Mesenchymal stem cell (in vitro differentiated cells and primary cell): Measurements from ENCODE around the gene KCNMB2.

Experiments used
- DNase-seq: peaks from one replicate; pipeline ENCODE4 v3.0.0-alpha.2; 2013
- H2AFZ ChIP-seq: one replicate; pipeline ENCODE4 v1.6.1; 2013; ENCODE audit warnings: low read depth, mild to moderate bottlenecking, control low read depth, inconsistent platforms, low read length, moderate library complexity
- H2AK5ac ChIP-seq: 2 replicates; pipeline ENCODE4 v1.6.1; 2013; ENCODE audit warnings: low read length, moderate library complexity, mild to moderate bottlenecking, inconsistent platforms; ENCODE audit not compliant: severe bottlenecking
- H2BK120ac ChIP-seq: one replicate; pipeline ENCODE4 v1.6.1; 2013; ENCODE audit warnings: low read depth, mild to moderate bottlenecking, inconsistent platforms, low read length, moderate library complexity
- H2BK12ac ChIP-seq, 2 experiments: one replicate each; pipeline ENCODE4 v1.6.1; 2013; ENCODE audit warnings: inconsistent platforms in 2 of 2, low read length in 2 of 2, mild to moderate bottlenecking in 2 of 2, moderate library complexity in 2 of 2, control low read depth in 1 of 2
- H2BK15ac ChIP-seq: one replicate; pipeline ENCODE4 v1.6.1; 2013; ENCODE audit warnings: mild to moderate bottlenecking, low read depth, inconsistent platforms; ENCODE audit not compliant: poor library complexity, severe bottlenecking
- H2BK5ac ChIP-seq: 2 replicates; pipeline ENCODE4 v1.6.1; 2013; ENCODE audit warnings: low read depth, mild to moderate bottlenecking, low read length, control low read depth, inconsistent platforms; ENCODE audit not compliant: poor library complexity, severe bottlenecking
- H3K14ac ChIP-seq, 2 experiments: one replicate each; pipeline ENCODE4 v1.6.1; 2013; ENCODE audit warnings: inconsistent platforms in 2 of 2, low read length in 2 of 2, control low read depth in 1 of 2, mild to moderate bottlenecking in 1 of 2, moderate library complexity in 1 of 2
- H3K18ac ChIP-seq, 2 experiments: one replicate each; pipeline ENCODE4 v1.6.1; 2013; ENCODE audit warnings: inconsistent platforms in 2 of 2, low read length in 2 of 2, control low read depth in 1 of 2, low read depth in 1 of 2, mild to moderate bottlenecking in 1 of 2
- H3K23ac ChIP-seq, 2 experiments: one replicate each; pipeline ENCODE4 v1.6.1; 2013; ENCODE audit warnings: inconsistent platforms in 2 of 2, low read length in 2 of 2, mild to moderate bottlenecking in 2 of 2, moderate library complexity in 2 of 2, control low read depth in 1 of 2
- H3K27ac ChIP-seq: 2 replicates; pipeline ENCODE4 v1.5.1; 2013; ENCODE audit warnings: mild to moderate bottlenecking, moderate library complexity, low read length, control low read depth, inconsistent platforms; ENCODE audit not compliant: poor library complexity, severe bottlenecking
- H3K27me3 ChIP-seq, 2 experiments: 2 replicates each; pipeline versions ENCODE4 v1.6.1 to v1.7.0; 2013; ENCODE audit warnings: low read length in 2 of 2, mild to moderate bottlenecking in 2 of 2, moderate library complexity in 2 of 2, control low read depth in 1 of 2, inconsistent platforms in 1 of 2; ENCODE audit not compliant: control insufficient read depth in 1 of 2, insufficient read depth in 1 of 2
- H3K36me3 ChIP-seq, 2 experiments: 2 replicates each; pipeline versions ENCODE4 v1.6.1 to v1.7.0; 2013; ENCODE audit warnings: low read length in 2 of 2, control low read depth in 1 of 2, inconsistent platforms in 1 of 2, low read depth in 1 of 2, mild to moderate bottlenecking in 1 of 2; ENCODE audit not compliant: insufficient read depth in 2 of 2, control insufficient read depth in 1 of 2
- H3K4ac ChIP-seq, 2 experiments: one replicate each; pipeline ENCODE4 v1.6.1; 2013; ENCODE audit warnings: inconsistent platforms in 2 of 2, low read length in 2 of 2, mild to moderate bottlenecking in 2 of 2, moderate library complexity in 2 of 2, control low read depth in 1 of 2, low read depth in 1 of 2
- H3K4me1 ChIP-seq: 2 replicates; pipeline ENCODE4 v1.6.1; 2013; ENCODE audit warnings: low read depth, low read length, control low read depth; ENCODE audit not compliant: control insufficient read depth, insufficient read depth
- H3K4me2 ChIP-seq: 2 replicates; pipeline ENCODE4 v1.6.1; 2013; ENCODE audit warnings: low read length, mild to moderate bottlenecking, inconsistent platforms; ENCODE audit not compliant: poor library complexity, severe bottlenecking
- H3K4me3 ChIP-seq, 2 experiments: 2 replicates each; pipeline versions ENCODE4 v1.5.1 to v1.7.0; 2013; ENCODE audit warnings: low read length in 2 of 2, mild to moderate bottlenecking in 2 of 2, control low read depth in 1 of 2, low read depth in 1 of 2; ENCODE audit not compliant: insufficient read depth in 1 of 2
- H3K79me1 ChIP-seq: replicated peaks from 2 replicates; pipeline ENCODE4 v1.6.1; 2013; ENCODE audit warnings: mild to moderate bottlenecking, control low read depth, low read length, inconsistent platforms; ENCODE audit not compliant: poor library complexity, severe bottlenecking
- H3K9ac ChIP-seq: 2 replicates; pipeline ENCODE4 v1.7.0; 2013; ENCODE audit warnings: mild to moderate bottlenecking, low read length, moderate library complexity
- H3K9me3 ChIP-seq: 2 replicates; pipeline ENCODE4 v1.7.0; 2013; ENCODE audit warnings: mild to moderate bottlenecking, low read length; ENCODE audit not compliant: control insufficient read depth
- H4K8ac ChIP-seq: one replicate; pipeline ENCODE4 v1.6.1; 2013; ENCODE audit warnings: inconsistent platforms, mild to moderate bottlenecking, low read length, moderate library complexity
- H4K91ac ChIP-seq: one replicate; pipeline ENCODE4 v1.6.1; 2013; ENCODE audit warnings: mild to moderate bottlenecking, low read length, inconsistent platforms
- WGBS: methylation state at CpG from one replicate; pipeline ENCODE4 v1.1.7; 2013; ENCODE audit warnings: mixed read lengths; 5-methylcytosine and 5-hydroxymethylcytosine counted together

The KCNMB2 gene

GRCh38 chr3:178676942-178677790, 140.9 kb downstream of the KCNMB2 start:
- no peak overlapping the region for H3K18ac ChIP-seq
- no peak overlapping the region for H2AK5ac ChIP-seq
- H2BK120ac ChIP-seq = no peak overlapping the region
- no peak overlapping the region for H2BK15ac ChIP-seq
- no peak overlapping the region for H3K23ac ChIP-seq
- H2BK12ac ChIP-seq = peak overlapping the region in 1 of 2 experiments; percentile 73
- WGBS = 85% methylated on average over 8 of the region's 9 CpGs
- no peaks in the 10 kb centered on the region for H3K9me3 ChIP-seq
- no peak overlapping the region for H3K9ac ChIP-seq
- H2BK5ac ChIP-seq = no peak overlapping the region
- H4K91ac ChIP-seq = no peak overlapping the region
- H3K4me3 ChIP-seq = no peak overlapping the region
- no peaks in the 10 kb centered on the region for H3K27me3 ChIP-seq
- no peak overlapping the region for H3K14ac ChIP-seq
- no peaks in the 10 kb centered on the region for H3K4me1 ChIP-seq
- no peak overlapping the region for H3K4me2 ChIP-seq
- no peak overlapping the region for H4K8ac ChIP-seq
- H3K27ac ChIP-seq = no peak overlapping the region
- H3K79me1 ChIP-seq = no peaks in the 10 kb centered on the region
- peak; percentile 0 for DNase-seq
- H2AFZ ChIP-seq = no peak overlapping the region
- H3K36me3 ChIP-seq = no peaks in the 10 kb centered on the region
- no peak overlapping the region for H3K4ac ChIP-seq

- Histone ChIP-seq H3K18ac (no peak overlapping the region), H3K79me1 (no peaks in the 10 kb centered on the region), H3K4me2 (no peak overlapping the region), H3K9ac (no peak overlapping the region), H2BK12ac (no peak overlapping the region), H3K9me3 (no peaks in the 10 kb centered on the region), H3K4me3 (no peak overlapping the region), H2BK120ac (no peak overlapping the region), H3K23ac (no peak overlapping the region), H3K4me1 (no peaks in the 10 kb centered on the region), H2AFZ (no peak overlapping the region), H2BK15ac (no peak overlapping the region), H3K4ac (no peak overlapping the region), H3K14ac (no peak overlapping the region), H2AK5ac (no peak overlapping the region), H4K8ac (no peak overlapping the region), H3K27ac (no peak overlapping the region), H3K27me3 (no peaks in the 10 kb centered on the region), H3K36me3 (no peaks in the 10 kb centered on the region), H2BK5ac (no peak overlapping the region), H4K91ac (no peak overlapping the region)
- DNase-seq = no peak
- WGBS = 88% methylated on average over 2 of the region's 2 CpGs
Observed at GRCh38 chr3:178677961-178678360, 141.7 kb downstream of the KCNMB2 start.

- H2AFZ ChIP-seq = no peak overlapping the region
- no peak overlapping the region for H2BK120ac ChIP-seq
- no peak overlapping the region for H2BK15ac ChIP-seq
- H2BK12ac ChIP-seq = no peak overlapping the region
- no peak for DNase-seq
- WGBS = 98% methylated on average over 3 of the region's 3 CpGs
- no peaks in the 10 kb centered on the region for H3K4me1 ChIP-seq
- H3K36me3 ChIP-seq = no peaks in the 10 kb centered on the region
- no peak overlapping the region for H4K8ac ChIP-seq
- H4K91ac ChIP-seq = no peak overlapping the region
- no peak overlapping the region for H3K4me2 ChIP-seq
- no peak overlapping the region for H3K14ac ChIP-seq
- H3K18ac ChIP-seq = no peak overlapping the region
- H2BK5ac ChIP-seq = no peak overlapping the region
- H3K79me1 ChIP-seq = no peaks in the 10 kb centered on the region
- no peak overlapping the region for H3K27ac ChIP-seq
- H3K27me3 ChIP-seq = no peaks in the 10 kb centered on the region
- no peak overlapping the region for H3K4ac ChIP-seq
- no peaks in the 10 kb centered on the region for H3K9me3 ChIP-seq
- no peak overlapping the region for H3K9ac ChIP-seq
- no peak overlapping the region for H3K23ac ChIP-seq
- no peak overlapping the region for H3K4me3 ChIP-seq
- H2AK5ac ChIP-seq = no peak overlapping the region
Observed at GRCh38 chr3:178680037-178680436, 143.8 kb downstream of the KCNMB2 start.

- Histone ChIP-seq H3K4ac (no peak overlapping the region), H3K4me3 (no peak overlapping the region), H4K91ac (no peak overlapping the region), H3K4me1 (no peaks in the 10 kb centered on the region), H3K27ac (no peak overlapping the region), H3K23ac (no peak overlapping the region), H2BK5ac (no peak overlapping the region), H2BK12ac (no peak overlapping the region), H3K18ac (no peak overlapping the region), H3K36me3 (no peaks in the 10 kb centered on the region), H2BK15ac (no peak overlapping the region), H2BK120ac (no peak overlapping the region), H3K4me2 (no peak overlapping the region), H3K9ac (no peak overlapping the region), H3K27me3 (no peaks in the 10 kb centered on the region), H3K14ac (no peak overlapping the region), H4K8ac (no peak overlapping the region), H2AK5ac (no peak overlapping the region), H2AFZ (no peak overlapping the region), H3K9me3 (no peaks in the 10 kb centered on the region), H3K79me1 (no peaks in the 10 kb centered on the region)
- WGBS = 85% methylated on average over 2 of the region's 2 CpGs
- no peak for DNase-seq
Observed at GRCh38 chr3:178680489-178680888, 144.3 kb downstream of the KCNMB2 start.
